HG03521 (cell line): ENCODE data around the gene HPSE2.

Source experiments
- ATAC-seq: cut with Tn5 transposase; IDR thresholded peaks from one replicate; pipeline ENCODE4 v1.9.1; 2021; ENCODE audit warnings: mild to moderate bottlenecking, moderate library complexity; ENCODE audit not compliant: unreplicated experiment

Gene HPSE2

DNA sequence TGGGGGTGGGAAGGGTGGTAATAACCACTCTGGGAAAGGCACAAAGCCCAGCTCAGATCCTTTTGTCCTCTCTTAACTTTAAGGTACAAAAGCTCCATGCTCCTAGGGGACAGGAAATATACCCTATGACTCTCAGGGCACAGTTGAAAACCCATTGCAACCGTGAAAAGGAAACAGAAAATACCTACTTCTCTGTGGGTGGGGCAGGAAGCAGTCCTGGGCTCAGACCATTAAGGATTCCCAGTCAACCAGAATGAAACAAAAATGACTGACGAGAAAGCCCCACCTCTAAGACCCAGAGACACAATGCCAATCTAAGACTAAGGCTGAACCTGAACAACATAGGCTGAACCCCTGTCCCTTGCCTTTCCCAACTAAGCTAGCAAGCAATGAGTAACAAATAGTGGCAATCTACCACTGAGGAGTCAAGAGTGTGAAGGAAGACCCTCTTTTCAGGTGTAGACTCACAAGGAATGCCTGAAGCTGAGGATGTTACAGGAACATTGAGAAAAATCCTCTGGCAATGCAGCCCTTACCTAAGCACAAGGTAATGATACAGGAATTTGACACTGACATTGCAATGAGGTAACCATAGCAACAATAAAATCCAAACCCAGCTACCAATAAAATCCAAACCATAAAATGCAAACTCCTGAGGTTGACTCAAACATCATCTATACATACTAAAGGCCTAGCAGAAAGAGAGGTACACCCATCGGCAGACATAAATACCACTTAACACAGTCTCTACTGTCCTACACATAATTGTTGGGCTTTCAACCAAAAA lies 380.1 kb downstream of the HPSE2 start:
- ATAC-seq: no peak

- no peak for ATAC-seq
Observed at GRCh38 chr10:98852686-98853085, 383.0 kb downstream of the HPSE2 start.

DNA sequence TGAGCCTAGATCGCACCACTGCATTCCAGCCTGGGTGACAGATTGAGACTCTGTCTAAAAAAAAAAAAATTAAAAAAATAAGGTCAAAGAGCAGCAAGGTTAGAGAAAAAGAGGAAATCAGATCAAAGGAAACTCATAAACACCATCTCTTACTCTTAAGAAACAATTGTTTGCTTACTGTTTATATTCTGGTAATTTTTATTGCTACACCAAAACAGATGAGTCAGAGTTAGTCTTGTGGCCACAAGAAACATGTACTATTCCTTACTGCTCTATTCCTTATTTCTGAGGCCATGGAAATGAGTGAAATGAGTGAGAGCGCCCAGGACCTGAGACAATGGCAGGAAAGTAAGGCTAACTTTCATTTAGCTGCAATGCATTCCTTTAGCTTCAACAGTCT lies 387.3 kb downstream of the HPSE2 start:
- no peak for ATAC-seq

- no peak for ATAC-seq
Observed at GRCh38 chr10:98846787-98847186, 388.9 kb downstream of the HPSE2 start.

DNA sequence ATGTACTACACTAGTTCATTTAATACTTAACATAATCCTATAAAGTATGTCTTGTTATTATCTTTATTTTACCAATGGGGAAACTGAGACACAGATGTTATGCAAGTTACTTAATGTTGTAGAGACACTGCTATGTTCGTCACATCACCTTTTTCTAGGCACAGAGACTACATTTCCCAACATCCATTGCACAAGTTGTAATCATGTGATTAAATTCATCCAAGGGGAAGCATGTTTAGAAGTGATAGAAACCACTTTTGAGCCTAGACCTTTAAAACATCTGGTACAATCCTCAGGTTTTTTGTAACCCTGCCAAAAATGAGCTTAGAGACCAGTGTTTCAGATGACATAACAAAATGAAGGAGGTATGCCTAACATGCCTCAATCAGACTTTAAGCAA lies 402.1 kb downstream of the HPSE2 start:
- ATAC-seq: no peak

DNA sequence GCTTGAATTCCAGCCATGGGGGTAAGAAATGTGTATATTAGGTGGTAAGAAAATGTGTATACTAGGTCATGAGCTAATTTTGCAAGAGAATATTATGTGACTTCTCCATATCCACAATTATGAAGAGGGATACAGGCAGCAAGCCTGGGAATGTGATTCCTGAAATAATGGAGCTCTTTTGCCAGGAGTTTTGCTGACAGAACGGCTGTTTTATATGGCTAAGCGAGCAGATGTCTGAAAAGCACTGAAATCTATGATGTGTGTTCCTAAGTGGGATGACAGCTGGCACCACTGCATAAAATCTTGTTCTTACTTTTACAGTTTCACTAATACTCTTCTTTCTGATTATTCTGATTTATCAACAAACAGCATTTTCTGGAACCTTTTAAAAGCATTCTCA lies 402.9 kb downstream of the HPSE2 start:
- ATAC-seq: no peak

DNA sequence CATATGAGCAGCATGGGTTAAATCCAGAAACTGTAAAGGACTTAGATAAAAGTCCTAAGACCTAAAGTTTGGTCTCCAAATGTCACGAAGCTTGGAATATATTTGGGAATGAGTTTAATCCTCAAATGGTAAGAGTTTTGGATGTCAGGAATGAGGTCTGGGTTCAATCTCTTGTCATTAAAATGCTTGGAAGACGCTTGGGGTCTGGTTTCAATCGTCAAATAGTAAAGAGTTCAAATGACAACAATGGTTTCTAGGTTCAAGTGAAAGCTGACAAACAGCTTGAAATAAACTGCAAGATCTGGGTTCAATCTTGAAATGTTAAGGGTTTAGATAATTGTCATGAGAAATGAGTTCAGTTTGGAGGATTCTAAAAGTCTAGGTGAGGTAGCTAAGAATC lies 403.5 kb downstream of the HPSE2 start:
- no peak for ATAC-seq

DNA sequence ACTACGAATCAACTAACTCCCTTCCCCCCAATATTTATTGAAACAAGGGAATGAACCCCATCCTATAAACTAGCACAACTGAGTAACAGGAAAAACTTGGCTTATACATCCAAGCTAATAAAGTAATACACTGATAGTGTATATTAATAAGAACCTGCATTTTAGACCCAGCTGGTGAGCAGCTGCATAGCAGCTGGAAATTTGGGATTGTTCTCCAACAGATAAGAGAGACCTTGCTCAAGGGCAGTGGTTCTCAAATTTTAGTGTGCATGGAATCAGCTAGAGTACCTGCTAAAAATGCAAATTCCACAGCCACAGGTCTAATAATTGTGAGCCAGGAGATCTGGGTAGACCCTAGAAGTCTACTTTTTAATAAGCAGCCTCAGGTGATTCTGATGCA lies 404.3 kb downstream of the HPSE2 start:
- no peak for ATAC-seq

DNA sequence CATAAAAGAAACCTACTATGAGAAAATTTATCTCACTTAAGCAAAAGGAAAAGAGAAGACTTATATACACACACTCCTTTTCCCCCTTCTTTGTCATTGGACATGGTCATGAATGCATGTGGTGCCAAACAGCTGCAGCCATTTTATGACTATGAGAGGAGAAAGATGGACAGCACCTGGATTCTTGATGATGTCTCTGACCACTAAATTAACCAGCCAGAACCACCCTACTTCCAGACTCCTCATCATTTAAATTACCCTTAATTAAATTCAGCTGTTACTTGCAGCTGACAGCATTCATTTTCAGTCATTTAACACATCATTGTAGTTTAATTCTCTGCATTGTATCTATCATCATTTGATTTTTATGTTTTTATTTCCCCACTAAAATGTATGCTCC lies 409.9 kb downstream of the HPSE2 start:
- no peak for ATAC-seq

DNA sequence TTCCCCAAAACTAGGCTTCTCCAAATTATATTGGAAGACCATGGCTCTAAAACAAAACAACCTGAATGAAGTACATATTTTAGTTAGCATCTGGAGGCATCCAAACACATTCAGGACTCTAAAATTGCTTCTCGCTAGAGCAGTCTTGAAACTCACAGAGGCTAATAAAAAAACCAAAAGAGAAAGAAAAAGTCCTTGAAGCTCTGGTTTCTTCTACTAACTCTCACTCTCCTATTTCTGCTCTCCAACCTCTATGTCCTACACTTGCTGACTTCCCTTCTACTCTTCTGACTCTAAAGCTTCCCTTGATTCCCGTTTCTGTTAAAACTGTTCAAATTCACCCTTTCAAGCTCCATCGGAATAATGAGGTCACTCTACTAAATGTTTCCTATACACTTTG lies 418.3 kb downstream of the HPSE2 start:
- ATAC-seq: no peak

DNA sequence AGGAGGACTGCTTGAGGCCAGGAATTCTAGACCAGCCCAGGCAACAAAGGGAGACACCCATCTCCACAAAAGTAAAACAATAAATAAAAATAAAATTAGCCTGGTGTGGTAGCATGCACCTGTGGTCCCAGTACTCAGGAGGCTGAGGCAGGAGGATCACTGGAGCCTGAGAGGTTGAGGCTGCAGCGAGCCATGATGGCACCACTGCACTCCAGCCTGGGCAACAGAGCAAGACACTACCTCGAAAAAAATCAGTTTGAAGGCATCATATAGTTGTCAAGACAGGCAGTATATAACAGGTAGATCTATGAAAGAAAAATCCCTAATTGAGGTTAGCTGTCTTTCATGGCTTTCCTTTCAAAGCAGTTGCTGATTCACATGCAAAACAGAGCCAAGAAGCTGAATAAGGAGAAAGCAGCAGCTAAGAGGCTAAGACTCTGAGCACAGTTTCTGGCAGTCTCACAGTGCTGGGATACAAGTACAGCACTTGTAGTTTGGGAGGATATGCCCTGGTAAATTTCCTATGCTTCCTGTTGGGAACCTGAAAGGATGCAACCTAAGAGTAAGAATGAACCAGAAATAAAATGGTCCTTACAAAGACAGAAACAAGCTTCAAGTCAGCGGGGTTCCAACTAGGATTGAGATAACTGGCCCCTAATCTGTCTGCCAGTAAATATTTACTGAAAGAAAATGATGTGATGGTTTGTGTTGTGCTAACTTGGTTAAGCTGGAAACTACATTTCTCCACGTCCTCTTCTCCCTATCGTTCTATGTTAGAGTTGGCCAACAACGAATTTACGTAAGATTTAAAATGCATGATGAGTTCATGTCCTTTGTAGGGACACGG lies 420.4 kb downstream of the HPSE2 start:
- ATAC-seq: no peak

- ATAC-seq: no peak
Observed at GRCh38 chr10:98814470-98814869, 421.2 kb downstream of the HPSE2 start.

DNA sequence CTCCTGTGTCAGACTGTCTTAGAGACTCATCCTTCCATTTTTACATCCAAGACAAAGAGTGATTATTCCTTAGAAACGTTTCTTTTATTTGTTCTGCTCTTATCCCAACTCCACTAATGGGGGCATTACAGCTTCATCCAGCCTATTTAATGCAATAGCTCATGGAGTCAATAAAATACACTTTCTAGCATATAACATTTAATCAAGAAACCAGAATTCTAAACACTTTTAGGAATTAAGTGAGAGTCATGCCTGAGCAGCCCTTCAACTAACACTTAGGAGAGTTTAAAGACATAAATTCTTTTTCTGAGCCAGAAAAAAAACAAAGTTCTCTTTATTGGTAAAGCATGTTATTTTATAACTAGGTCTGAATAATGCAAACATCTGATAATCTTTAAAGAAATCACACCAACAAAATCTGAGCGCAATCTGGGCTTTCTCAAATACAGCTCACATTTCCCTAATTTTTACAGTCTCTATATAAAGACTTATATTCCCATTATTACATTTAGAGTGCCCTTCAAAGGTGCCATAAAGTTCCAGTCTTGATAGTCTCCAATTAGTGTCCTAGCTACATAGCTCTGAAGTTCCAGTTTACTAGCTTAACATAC lies 427.3 kb downstream of the HPSE2 start:
- no peak for ATAC-seq

DNA sequence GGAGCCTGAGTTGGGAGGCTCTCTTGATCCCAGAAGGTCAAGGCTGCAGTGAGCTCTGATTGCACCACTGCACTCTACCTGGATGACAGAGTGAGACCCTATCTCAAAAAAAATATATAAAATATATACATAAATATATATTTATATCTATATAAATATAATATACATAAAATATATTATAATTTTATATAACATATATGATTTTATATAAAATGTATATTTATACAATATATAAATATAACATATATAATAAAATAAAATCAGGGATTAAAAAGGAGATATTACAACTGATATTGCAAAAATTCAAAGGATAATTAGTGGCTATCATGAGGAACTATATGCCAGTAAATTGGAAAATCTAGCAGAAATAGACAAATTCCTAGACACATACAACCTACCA lies 435.4 kb downstream of the HPSE2 start:
- no peak for ATAC-seq

DNA sequence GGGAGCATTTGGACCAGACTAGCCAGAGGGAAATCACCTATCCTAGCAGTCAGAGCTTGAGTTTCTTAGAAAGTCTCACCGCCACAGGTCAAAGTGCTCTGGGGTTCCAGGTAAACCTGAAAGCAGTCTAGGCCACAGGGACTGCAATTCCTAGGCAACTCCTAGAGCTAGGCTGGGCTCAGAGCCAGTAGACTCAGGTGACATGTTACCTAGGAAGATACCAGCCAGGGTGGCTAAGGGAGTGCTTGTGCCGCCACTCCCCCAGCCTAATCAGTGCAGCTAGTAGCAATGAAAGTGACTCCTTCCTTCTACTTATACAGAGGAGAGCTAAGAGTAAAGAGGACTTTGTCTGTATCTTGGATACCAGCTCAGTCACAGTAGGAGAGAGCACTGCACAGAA lies 440.2 kb downstream of the HPSE2 start:
- ATAC-seq: no peak

DNA sequence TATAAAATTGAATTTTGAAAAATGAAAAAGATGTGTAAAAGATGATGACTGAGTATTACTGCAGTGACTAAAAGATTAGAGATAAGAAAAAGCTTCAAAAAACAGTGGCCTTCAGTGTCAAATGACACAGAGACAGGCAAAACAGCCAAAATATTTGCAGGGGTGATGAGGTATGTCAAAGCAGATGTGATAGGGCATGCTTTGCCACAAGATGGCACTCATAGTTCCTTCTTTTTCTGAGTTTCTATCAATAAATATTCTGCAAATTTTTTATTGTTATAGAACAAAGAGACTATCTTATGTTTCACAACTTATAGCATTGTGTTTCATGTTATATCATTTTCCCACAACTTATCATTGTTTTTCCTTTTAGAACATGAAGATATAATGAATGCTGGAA lies 444.8 kb downstream of the HPSE2 start:
- no peak for ATAC-seq

GRCh38 chr10:98778277-98778759 lies 457.3 kb downstream of the HPSE2 start:
- ATAC-seq: no peak

- no peak for ATAC-seq
Observed at GRCh38 chr10:98758463-98758862, 477.2 kb downstream of the HPSE2 start.

DNA sequence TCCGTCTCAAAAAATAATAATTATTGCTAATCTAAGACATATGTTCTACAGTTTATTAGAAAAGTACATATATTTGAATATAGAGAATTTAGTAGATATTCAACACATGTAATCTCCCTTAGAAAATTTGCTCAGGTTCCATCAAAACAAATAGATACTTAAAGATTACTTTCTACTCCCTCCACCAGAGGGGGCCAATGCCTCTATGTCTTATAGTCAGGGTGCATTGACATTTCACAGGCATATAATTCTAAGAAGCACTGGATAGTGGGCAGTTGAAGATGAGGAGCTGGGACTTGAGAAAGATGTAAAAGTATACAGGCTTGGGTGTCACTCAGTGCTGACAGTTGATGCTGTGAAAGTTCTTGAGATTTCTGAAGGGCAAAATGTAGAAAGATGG lies 487.4 kb downstream of the HPSE2 start:
- no peak for ATAC-seq

DNA sequence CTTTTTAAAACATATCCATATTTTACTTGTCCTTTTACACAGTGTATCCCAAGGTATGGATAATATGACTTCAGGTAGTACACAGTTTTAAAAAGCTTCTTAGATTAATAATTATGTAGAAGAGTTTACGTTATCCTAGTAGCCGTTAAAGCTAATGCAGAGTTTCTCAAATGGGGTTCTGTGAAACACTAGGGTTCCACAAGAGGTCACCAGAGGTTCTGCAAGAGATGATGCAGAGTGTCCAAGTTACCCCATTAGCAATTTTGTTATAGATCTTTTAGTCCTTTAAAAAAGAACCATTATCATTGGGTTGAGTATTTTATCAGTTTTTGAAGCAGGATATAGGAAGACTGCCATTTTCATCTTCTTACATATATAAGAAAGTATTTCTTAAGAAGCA lies 490.0 kb downstream of the HPSE2 start:
- no peak for ATAC-seq

DNA sequence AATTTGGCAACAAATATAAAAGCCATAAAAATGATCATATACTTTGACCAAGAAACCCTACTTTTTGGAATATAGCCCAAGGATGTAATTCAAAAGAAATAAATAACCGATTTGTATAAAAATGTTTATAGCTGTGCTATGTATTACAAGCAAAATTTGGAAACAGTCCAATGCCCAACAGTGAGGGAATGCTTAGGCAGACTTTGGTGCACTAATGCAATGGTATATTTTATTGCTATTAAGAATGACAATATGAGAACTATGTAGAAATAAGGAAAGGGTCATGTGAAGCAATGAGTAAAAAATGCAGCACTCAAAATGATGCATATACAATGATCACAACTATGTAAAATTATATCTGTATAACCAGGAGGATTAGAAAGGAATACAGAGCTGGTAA lies 515.1 kb downstream of the HPSE2 start:
- ATAC-seq: no peak

DNA sequence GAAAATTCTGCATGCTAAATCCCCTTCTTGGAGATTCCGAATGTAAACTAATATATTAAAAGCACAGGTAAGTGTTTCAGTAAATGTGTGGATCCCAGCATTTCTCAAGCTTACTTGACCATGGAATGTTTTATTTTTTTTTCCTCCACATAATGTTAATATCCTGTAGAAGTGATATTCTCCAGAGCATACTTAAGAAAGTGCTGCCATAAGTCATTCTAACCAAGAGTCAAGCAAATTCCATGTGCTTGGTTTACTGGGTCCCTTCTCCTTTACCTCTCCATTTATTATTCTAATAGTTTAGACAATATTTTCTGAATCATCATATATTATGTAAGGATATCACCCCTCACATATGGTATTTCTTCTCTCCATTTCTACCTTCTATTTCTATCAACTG lies 522.1 kb downstream of the HPSE2 start:
- no peak for ATAC-seq
